Gastrocnemius medialis (tissue), 4 donors: ENCODE results near the gene EP400. TPM values are rescaled to one million over a fixed set of nuclear protein-coding genes. Genes with fewer than 3 reads are reported as not detected.

Source experiments
- ATAC-seq, 2 donors: fragments of 150-250 bp; one replicate each; pipeline ENCODE4 v1.9.1; 2016
- DNase-seq, 2 donors: peaks; one replicate each; pipeline ENCODE4 v3.0.0-alpha.2; 2019
- H3K27ac ChIP-seq, 4 donors: fragments of 200-600 bp; sonication (generic); 1 replicate in 1 of 4; 2 replicates in 3 of 4; pipeline ENCODE4 v1.5.1; 2016 to 2018; ENCODE audit warnings: mild to moderate bottlenecking in 2 of 4, moderate library complexity in 1 of 4
- H3K27me3 ChIP-seq, 3 donors: fragments of 200-600 bp; sonication (generic) in 2 of 3; 1 replicate in 1 of 3; 2 replicates in 2 of 3; pipeline versions ENCODE4 v1.5.1 to v1.6.0; 2016 to 2019; ENCODE audit warnings: mild to moderate bottlenecking in 1 of 3, moderate library complexity in 1 of 3
- H3K36me3 ChIP-seq, 2 donors: fragments of 200-600 bp; sonication (generic) in 1 of 2; one replicate each; pipeline ENCODE4 v1.5.1; 2017 to 2018
- H3K4me1 ChIP-seq, 2 donors: fragments of 200-600 bp; sonication (generic) in 1 of 2; one replicate each; pipeline ENCODE4 v1.5.1; 2016 to 2017; ENCODE audit warnings: mild to moderate bottlenecking in 2 of 2
- H3K4me3 ChIP-seq, 4 donors: fragments of 200-600 bp; sonication (generic) in 3 of 4; 1 replicate in 1 of 4; 2 replicates in 3 of 4; pipeline ENCODE4 v1.5.1; 2016 to 2019; ENCODE audit warnings: mild to moderate bottlenecking in 2 of 4
- H3K9me3 ChIP-seq, 3 donors: fragments of 200-600 bp; sonication (generic) in 2 of 3; 1 replicate in 1 of 3; 2 replicates in 2 of 3; pipeline ENCODE4 v1.5.1; 2016 to 2019
- CTCF ChIP-seq, 5 experiments: fragments of 450-650 bp in 3 of 5; fragments of 200-600 bp in 2 of 5; sonication (generic) in 2 of 5; IDR thresholded peaks in 4 of 5; conservative IDR thresholded peaks in 1 of 5; 1 replicate in 4 of 5; 2 replicates in 1 of 5; pipeline ENCODE4 v1.5.1; 2016 to 2019; ENCODE audit warnings: antibody characterized with exemption in 5 of 5, mild to moderate bottlenecking in 3 of 5, moderate library complexity in 3 of 5
- POLR2A ChIP-seq, 2 donors: fragments of 450-650 bp; IDR thresholded peaks; one replicate each; pipeline ENCODE4 v1.6.1; 2017; ENCODE audit warnings: antibody characterized with exemption in 2 of 2, mild to moderate bottlenecking in 2 of 2, moderate library complexity in 2 of 2
- in situ Hi-C, 4 donors: fragments of 200-750 bp; cut with MboI; loops; one replicate each; pipeline versions ENCODE4 v1.15.0 to v1.8.0; 2017; ENCODE audit warnings: low sequenced_read_pairs in 4 of 4
- intact Hi-C: fragments of 100-400 bp; cut with DNase I; formaldehyde crosslinking; loops from one replicate; pipeline ENCODE4 v1.15.1; 2023; ENCODE audit warnings: low total_unique reads
- total RNA-seq, 4 donors: library from RNA; depleted of rRNA; stranded (reverse); fragments of >200 nt; gene quantifications; one replicate each; pipeline versions ENCODE4 v1.1.0 to v1.2.3, GENCODE V29; 2016

The EP400 gene
- total RNA-seq, 4 donors from 2014 or later, result 11.9 to 17.4 (median 15.0) TPM

GRCh38 chr12:132121283-132121682, 171.5 kb downstream of the EP400 start:
- ATAC-seq, result no peak

GRCh38 chr12:132123970-132124765, 174.4 kb downstream of the EP400 start:
- Histone ChIP-seq H3K4me3 (no peak overlapping the region), H3K36me3 (peaks cover 0 to 63% of the 10 kb centered on the region in 2 donors), H3K27me3 (no peaks in the 10 kb centered on the region), H3K27ac (no peak overlapping the region), H3K9me3 (no peaks in the 10 kb centered on the region), H3K4me1 (no peaks in the 10 kb centered on the region)
- in situ Hi-C loops (no loop called here), intact Hi-C loops (no loop called here)
- no peak for ATAC-seq
- no peak for DNase-seq
- TF ChIP-seq CTCF (IDR thresholded peaks at IDR 0.05 in 4 of 5, conservative IDR thresholded peaks at IDR 0.05 in 1 of 5) (no peak), POLR2A (IDR thresholded peaks at IDR 0.05) (no peak)

More at GRCh38 chr12:132121283-132121682, 171.5 kb downstream of the EP400 start:
- Histone ChIP-seq H3K27me3 (no peaks in the 10 kb centered on the region), H3K27ac (no peak overlapping the region), H3K4me1 (no peaks in the 10 kb centered on the region), H3K9me3 (no peaks in the 10 kb centered on the region), H3K36me3 (peaks cover 0 to 46% of the 10 kb centered on the region in 2 donors), H3K4me3 (no peak overlapping the region)
- no peak for DNase-seq
- TF ChIP-seq POLR2A (IDR thresholded peaks at IDR 0.05) (no peak), CTCF (IDR thresholded peaks at IDR 0.05 in 4 of 5, conservative IDR thresholded peaks at IDR 0.05 in 1 of 5) (no peak)
- intact Hi-C loops (no loop called here), in situ Hi-C loops (no loop called here)

- peaks cover 0 to 69% of the 10 kb centered on the region in 2 donors for H3K36me3 ChIP-seq
Observed at GRCh38 chr12:132124766-132125425, 175.2 kb downstream of the EP400 start.

GRCh38 chr12:132125736-132126135, 176.0 kb downstream of the EP400 start:
- peaks cover 0 to 69% of the 10 kb centered on the region in 2 donors for H3K36me3 ChIP-seq
- DNase-seq, result no peak
- H3K4me3 ChIP-seq, result no peak overlapping the region
- H3K9me3 ChIP-seq, result no peaks in the 10 kb centered on the region
- H3K4me1 ChIP-seq, result no peaks in the 10 kb centered on the region
- H3K27me3 ChIP-seq, result no peaks in the 10 kb centered on the region
- ATAC-seq, result no peak
- TF ChIP-seq POLR2A (IDR thresholded peaks at IDR 0.05), result no peak
- no peak for TF ChIP-seq CTCF (IDR thresholded peaks at IDR 0.05 in 4 of 5, conservative IDR thresholded peaks at IDR 0.05 in 1 of 5)
- in situ Hi-C loops (no loop called here), intact Hi-C loops (no loop called here)
- H3K27ac ChIP-seq, result no peak overlapping the region

More at GRCh38 chr12:132124766-132125425, 175.2 kb downstream of the EP400 start:
- in situ Hi-C loops, result no loop called here
- ATAC-seq (no peak), DNase-seq (no peak)
- intact Hi-C loops, result no loop called here
- Histone ChIP-seq H3K4me3 (no peak overlapping the region), H3K27ac (no peak overlapping the region), H3K9me3 (no peaks in the 10 kb centered on the region), H3K4me1 (no peaks in the 10 kb centered on the region), H3K27me3 (no peaks in the 10 kb centered on the region)
- no peak for TF ChIP-seq CTCF (IDR thresholded peaks at IDR 0.05 in 4 of 5, conservative IDR thresholded peaks at IDR 0.05 in 1 of 5)
- TF ChIP-seq POLR2A (IDR thresholded peaks at IDR 0.05), result no peak
